GM12801 (cell line): ENCODE results near the gene RPL18A.

ENCODE experiments used
- TF ChIP-seq, protein P1 (sequence below): IDR thresholded peaks from one replicate; pipeline ENCODE4 v1.5.1; 2011; ENCODE audit warnings: control low read depth; ENCODE audit not compliant: insufficient read length; ENCODE audit errors: extremely low read depth

Gene RPL18A

GRCh38 chr19:17909003-17909732 lies 49.5 kb downstream of the RPL18A start:
- TF ChIP-seq, protein P1, sequence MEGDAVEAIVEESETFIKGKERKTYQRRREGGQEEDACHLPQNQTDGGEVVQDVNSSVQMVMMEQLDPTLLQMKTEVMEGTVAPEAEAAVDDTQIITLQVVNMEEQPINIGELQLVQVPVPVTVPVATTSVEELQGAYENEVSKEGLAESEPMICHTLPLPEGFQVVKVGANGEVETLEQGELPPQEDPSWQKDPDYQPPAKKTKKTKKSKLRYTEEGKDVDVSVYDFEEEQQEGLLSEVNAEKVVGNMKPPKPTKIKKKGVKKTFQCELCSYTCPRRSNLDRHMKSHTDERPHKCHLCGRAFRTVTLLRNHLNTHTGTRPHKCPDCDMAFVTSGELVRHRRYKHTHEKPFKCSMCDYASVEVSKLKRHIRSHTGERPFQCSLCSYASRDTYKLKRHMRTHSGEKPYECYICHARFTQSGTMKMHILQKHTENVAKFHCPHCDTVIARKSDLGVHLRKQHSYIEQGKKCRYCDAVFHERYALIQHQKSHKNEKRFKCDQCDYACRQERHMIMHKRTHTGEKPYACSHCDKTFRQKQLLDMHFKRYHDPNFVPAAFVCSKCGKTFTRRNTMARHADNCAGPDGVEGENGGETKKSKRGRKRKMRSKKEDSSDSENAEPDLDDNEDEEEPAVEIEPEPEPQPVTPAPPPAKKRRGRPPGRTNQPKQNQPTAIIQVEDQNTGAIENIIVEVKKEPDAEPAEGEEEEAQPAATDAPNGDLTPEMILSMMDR = no peak

GRCh38 chr19:17910791-17911360 lies 51.2 kb downstream of the RPL18A start:
- TF ChIP-seq, protein P1 = no peak
